Bronchial epithelial cell (primary cell): ENCODE results near the gene MITF. TPM values are rescaled to one million over a fixed set of nuclear protein-coding genes. Genes with fewer than 3 reads are reported as not detected.

Source experiments
- DNase-seq: peaks from one replicate; pipeline ENCODE4 v3.0.0-alpha.2; 2010; ENCODE audit warnings: low read depth
- FAIRE-seq: peaks from 2 replicates; lab custom pipeline; 2011; peaks lifted over from hg19 to GRCh38; lab: Jason Lieb, UNC
- H3K27me3 ChIP-seq: 2 replicates; pipeline ENCODE4 v1.5.1; 2011; ENCODE audit warnings: low read length; ENCODE audit not compliant: control insufficient read depth, insufficient read depth
- H3K36me3 ChIP-seq: 2 replicates; pipeline ENCODE4 v1.5.1; 2011; ENCODE audit warnings: low read length; ENCODE audit not compliant: control insufficient read depth, insufficient read depth
- H3K4me3 ChIP-seq: 2 replicates; pipeline ENCODE4 v1.5.1; 2011; ENCODE audit warnings: mild to moderate bottlenecking, low read depth, low read length, control low read depth
- CTCF ChIP-seq: IDR thresholded peaks from 2 replicates; pipeline ENCODE4 v1.5.1; 2011; ENCODE audit warnings: mild to moderate bottlenecking, moderate library complexity, low read length, control low read depth, inconsistent platforms; ENCODE audit not compliant: insufficient read depth, severe bottlenecking
- total RNA-seq: library from RNA; depleted of rRNA; stranded (reverse); fragments of >200 nt; gene quantifications from 2 replicates; pipeline ENCODE4 v1.2.1, GENCODE V29; 2014

MITF gene
- total RNA-seq, 1 donor from 2014 or later: 1.6 TPM

GRCh38 chr3:69888040-69888942, 149.0 kb downstream of the MITF start:
- DNase-seq (no peak), FAIRE-seq (no peak)
- Histone ChIP-seq H3K36me3 (no peaks in the 10 kb centered on the region), H3K27me3 (no peaks in the 10 kb centered on the region), H3K4me3 (no peak overlapping the region)
- TF ChIP-seq CTCF: no peak

- Histone ChIP-seq H3K27me3 (no peaks in the 10 kb centered on the region), H3K36me3 (no peaks in the 10 kb centered on the region), H3K4me3 (no peak overlapping the region)
- no peak for DNase-seq
- TF ChIP-seq CTCF: no peak
- FAIRE-seq: no peak
These were observed 149.7 kb downstream of the MITF start for GRCh38 chr3:69888943-69889315.

DNA sequence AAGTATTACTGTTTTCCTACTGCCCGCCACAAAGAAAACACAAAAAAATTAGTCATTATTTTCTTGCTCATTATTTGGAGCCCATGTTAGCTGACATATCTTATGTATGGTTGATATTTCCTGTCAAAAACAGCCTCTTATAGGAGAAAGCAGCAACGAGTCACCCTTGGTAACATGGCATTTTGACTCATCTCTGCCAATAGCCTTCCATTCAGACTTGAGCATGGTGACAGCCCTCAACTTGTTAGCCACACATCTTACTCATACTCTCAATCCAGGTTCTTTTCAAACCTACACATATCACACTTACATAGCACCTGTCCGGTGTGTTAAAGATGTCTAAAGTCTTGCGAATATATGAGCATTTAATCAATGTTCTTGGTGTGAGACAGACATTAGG, 150.8 kb downstream of the MITF start:
- Histone ChIP-seq H3K27me3 (no peaks in the 10 kb centered on the region), H3K36me3 (no peaks in the 10 kb centered on the region), H3K4me3 (no peak overlapping the region)
- DNase-seq: peak; percentile 90
- FAIRE-seq: no peak
- TF ChIP-seq CTCF: no peak

GRCh38 chr3:69890691-69891090, 151.4 kb downstream of the MITF start:
- H3K36me3 ChIP-seq: no peaks in the 10 kb centered on the region
- DNase-seq (peak; percentile 59), FAIRE-seq (no peak)
- H3K27me3 ChIP-seq: no peaks in the 10 kb centered on the region
- H3K4me3 ChIP-seq: no peak overlapping the region
- no peak for TF ChIP-seq CTCF

- FAIRE-seq (no peak), DNase-seq (no peak)
- no peaks in the 10 kb centered on the region for H3K36me3 ChIP-seq
- H3K4me3 ChIP-seq: no peak overlapping the region
- TF ChIP-seq CTCF: no peak
- H3K27me3 ChIP-seq: no peaks in the 10 kb centered on the region
These were observed 153.4 kb downstream of the MITF start for GRCh38 chr3:69892706-69893105.

GRCh38 chr3:69893274-69893673, 154.0 kb downstream of the MITF start:
- no peak for TF ChIP-seq CTCF
- no peak overlapping the region for H3K4me3 ChIP-seq
- H3K27me3 ChIP-seq: no peaks in the 10 kb centered on the region
- no peak for DNase-seq
- H3K36me3 ChIP-seq: no peaks in the 10 kb centered on the region
- no peak for FAIRE-seq
